NOMO-1 (cell line): ENCODE data around the gene STK32B.
"Not testable (repeated sequence)": the region's sequence is repeated elsewhere in the genome, so short reads cannot be mapped to it uniquely, and the experiment has no call there.

Source experiments
- DNase-seq, 2 experiments: peaks; one replicate each; lab custom pipeline; 2025; ENCODE audit not compliant: unreplicated experiment in 2 of 2; lab: John Stamatoyannopoulos, UW

STK32B gene

GRCh38 chr4:5066101-5066500, 14.8 kb downstream of the STK32B start:
- no peak for DNase-seq

GRCh38 chr4:5066968-5067367, 15.7 kb downstream of the STK32B start:
- not testable (repeated sequence) for DNase-seq

DNA sequence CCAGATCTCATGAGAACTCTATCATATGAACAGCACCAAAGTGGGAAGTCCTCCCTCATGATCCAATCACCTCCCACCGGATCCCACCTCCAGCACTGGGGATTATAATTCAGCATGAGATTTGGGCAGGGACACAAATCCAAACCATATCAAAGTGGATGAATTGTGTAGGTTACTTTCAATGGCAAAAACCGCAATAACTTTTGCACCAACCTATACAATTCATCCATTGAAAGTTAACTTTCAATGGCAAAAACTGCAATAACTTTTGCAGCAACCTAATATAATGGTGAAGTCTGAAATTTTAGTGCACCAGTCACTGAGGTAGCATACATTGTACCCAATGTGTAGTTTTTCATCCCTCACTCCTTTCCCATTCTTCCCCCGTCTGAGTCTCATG, 16.6 kb downstream of the STK32B start:
- no peak for DNase-seq

- no peak for DNase-seq
These were observed 18.6 kb downstream of the STK32B start for GRCh38 chr4:5069901-5070300.

DNA sequence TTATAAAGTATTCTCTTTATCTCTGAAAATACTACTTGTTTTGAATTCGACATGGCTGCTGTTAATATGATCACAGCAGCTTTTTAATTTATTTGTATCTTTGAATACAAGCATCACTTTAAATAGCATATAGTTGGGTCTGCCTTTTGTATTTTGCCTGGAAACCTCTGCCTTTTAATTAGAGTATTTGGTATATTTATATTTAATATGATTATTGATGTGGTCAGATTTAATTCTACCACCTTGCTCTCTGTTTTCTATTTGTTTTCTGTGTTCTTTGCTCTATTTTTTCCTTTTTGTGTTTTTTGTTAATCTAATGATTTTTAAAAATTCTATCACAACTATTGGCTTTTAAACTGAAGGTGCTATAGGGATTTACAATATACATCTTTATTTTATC, 21.7 kb downstream of the STK32B start:
- DNase-seq = no peak

GRCh38 chr4:5078009-5078408, 26.7 kb downstream of the STK32B start:
- DNase-seq = no peak

GRCh38 chr4:5079581-5079980, 28.3 kb downstream of the STK32B start:
- no peak for DNase-seq

GRCh38 chr4:5081441-5081999, 30.2 kb downstream of the STK32B start:
- no peak for DNase-seq

- no peak for DNase-seq
These were observed 31.1 kb downstream of the STK32B start for GRCh38 chr4:5082376-5082775.

- no peak for DNase-seq
These were observed 33.7 kb downstream of the STK32B start for GRCh38 chr4:5084911-5085475.

DNA sequence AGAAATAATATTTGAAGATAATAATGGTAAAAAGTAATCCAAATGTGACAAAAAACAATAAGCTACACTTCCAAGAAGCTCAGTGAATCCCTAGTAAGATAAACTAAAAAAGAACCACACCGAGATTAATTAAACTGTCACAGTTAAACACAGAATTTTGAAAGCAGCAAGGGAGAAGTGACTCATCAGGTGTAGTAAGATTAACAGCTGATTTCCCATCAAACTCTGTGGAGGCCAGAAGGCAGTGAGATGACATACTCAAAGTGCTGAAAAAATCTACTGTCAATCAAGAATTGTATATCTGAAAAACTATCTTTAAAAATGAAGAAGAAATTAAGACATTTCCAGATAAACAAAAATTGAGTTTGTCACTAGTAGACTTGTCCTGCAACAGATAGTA, 35.3 kb downstream of the STK32B start:
- DNase-seq = no peak

GRCh38 chr4:5096261-5096660, 45.0 kb downstream of the STK32B start:
- no peak for DNase-seq

DNA sequence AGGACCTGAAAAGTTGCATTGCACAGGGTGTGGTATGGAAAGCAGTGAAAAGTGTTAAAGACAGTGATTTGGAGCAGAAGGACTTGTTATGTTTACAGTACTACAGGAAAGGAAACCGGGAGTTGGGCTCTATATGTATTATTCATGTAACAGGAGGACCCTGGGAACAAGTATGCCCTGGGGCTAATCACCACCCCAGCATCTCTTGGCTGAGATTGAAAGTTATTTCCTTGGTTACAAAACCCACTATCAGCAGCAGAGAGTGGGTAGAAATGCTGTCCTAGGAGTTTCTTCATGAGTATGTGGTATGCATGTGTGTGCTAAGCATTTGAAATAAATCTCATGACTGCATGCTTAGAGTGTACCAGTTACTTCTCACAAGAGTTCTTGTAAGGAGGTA, 46.9 kb downstream of the STK32B start:
- DNase-seq = no peak

GRCh38 chr4:5100336-5100735, 49.1 kb downstream of the STK32B start:
- no peak for DNase-seq

DNA sequence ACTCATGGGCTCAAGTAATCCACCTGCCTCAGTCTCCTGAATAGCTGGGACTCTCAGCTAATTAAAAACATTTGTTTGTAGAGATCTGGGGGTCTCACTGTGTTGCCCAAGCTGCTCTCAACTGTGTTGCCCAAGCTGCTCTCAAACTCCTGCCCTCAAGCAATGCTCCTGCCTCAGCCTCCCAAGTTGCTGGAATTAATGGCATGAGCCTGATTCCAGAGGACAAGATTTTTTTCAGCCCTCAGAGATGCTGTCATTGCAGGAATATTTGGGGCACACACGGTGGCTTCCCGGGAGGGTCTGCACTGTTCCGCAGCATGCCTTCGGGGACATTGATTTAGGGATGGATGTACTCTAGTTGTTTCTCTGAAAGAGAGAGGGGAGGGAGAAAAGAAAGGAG, 49.7 kb downstream of the STK32B start:
- no peak for DNase-seq

DNA sequence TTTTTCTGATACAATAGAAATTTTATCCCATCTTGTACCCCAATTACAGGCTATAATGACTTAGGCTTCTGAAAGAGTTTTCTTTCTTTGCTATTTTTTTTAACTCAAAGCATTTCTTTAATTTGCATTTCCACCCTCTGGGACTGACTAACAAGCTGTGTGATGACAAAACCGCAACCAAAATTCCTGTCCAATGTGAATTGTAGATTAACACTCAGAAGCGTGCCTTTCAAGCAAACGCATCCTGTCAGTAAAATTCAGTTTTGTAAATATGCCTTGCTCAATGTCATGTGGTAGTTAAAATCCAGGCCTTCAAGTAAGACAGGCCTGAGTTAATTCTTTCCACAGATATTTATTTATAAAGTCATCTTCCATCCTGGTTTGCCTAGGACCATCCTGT, 50.3 kb downstream of the STK32B start:
- no peak for DNase-seq

DNA sequence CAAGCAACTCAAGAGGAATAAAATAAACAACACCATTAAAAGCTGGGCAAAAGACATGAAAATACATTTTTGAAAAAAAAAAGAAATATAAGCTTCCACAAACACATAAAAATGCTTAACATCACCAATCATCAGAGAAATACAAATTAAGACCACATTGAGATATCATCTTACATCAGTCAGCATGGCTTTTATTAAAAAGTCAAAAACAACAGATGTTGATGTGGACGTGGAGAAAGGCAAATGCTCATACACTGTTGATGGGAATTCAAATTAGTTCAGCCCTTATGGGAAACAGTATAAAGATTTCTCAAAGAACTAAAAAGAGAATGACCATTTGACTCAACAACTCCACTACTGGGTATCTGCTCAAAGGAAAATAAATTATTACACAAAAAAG, 59.6 kb downstream of the STK32B start:
- DNase-seq = no peak

GRCh38 chr4:5112333-5113095, 61.2 kb downstream of the STK32B start:
- no peak for DNase-seq

DNA sequence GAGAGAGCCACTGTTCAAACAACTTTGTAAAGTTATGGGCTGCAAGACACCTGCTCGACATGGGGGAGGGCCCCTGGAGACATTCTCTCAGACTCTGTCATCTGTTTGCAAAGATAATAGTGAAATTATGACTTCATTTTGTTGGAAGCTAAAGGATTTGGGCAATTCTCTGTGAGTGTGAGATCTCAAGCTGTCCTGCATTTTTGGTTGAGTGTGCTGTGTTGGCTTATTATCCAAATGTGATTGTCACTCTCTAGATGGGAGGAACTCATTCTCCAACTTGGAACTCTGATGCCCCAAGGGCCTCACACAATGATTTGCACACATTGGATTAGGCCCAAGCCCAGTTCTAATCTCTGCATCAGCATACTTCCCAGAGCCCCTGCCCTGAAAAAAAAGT, 63.7 kb downstream of the STK32B start:
- no peak for DNase-seq

DNA sequence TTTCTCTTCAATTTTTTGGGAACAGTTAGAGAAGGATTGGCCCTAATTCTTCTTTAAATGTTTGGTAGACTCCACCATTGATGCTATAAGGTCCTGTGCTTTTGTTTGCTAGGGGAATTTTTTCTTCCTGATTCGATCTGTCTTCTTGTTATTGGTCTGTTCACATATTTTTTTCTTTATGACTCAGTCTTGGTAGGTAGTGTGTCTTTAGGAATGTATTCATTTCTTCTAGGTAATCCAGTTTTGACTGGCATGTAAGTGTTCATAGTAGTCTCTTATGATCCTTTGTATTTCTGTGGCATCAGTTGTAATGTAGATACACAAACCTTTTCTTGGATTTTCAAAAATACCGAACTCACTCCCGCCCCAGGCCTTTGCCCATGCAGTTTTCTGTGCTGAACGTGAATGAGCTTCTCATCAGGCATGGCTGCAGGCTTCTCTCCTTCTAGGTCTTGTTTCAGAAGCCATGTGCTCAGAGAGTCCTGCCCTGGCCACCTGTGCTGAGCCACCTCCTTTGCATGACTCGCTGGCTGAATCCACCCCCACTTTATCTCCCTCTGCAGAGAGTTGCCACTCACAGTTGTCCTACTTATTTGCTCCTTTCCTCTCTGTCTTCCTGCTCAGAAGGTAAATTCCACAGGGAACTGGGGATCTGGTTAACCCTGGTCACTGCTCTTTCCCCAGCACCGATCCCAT, 67.0 kb downstream of the STK32B start:
- no peak for DNase-seq

DNA sequence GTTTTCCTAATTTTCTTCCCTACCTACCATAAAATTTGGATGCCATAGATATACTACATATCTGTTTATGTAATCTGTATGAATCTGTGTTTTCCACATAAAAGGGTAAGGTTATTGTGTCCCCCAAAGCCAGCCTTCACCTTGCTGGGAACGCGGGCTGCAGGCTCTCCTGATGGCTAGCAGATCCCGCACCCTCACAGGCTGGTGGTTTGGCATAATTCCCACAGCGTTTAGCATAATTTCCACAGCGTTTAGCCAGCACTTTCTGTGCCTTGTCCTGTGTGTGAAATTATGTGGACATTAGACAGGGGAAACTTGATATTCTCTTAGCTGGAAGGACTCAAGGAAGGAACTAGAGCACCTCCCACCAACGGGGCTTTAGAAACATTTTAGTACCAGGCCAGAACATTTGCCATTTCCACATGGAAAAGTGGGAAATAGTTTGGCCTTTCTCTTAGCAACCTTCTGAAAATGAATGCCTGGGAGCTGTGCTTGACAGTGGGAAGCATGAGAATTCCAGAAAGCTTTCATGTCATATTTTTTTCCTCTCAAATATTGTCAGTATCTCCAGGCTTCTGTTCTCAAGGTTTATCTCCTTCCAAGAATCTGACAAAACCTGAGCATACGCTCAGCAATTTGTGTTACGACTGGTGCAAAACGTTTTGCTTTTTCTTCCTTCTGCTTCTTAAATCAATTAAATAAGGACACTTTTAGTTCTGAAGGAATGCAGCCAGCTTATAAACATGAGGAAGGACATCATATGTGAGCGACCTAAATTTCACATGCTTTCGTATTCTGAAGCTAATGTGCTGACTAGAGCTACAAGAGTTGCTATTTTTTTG, 67.9 kb downstream of the STK32B start:
- no peak for DNase-seq
